ENCODE measurements around the gene DHRS12. TPM values are rescaled to one million over a fixed set of nuclear protein-coding genes. Genes with fewer than 3 reads are reported as not detected.

The DHRS12 gene
- total and polyA plus RNA-seq, 8 donors, result 4.2 to 27.2 (median 14.1) TPM; not detected in 1

DNA sequence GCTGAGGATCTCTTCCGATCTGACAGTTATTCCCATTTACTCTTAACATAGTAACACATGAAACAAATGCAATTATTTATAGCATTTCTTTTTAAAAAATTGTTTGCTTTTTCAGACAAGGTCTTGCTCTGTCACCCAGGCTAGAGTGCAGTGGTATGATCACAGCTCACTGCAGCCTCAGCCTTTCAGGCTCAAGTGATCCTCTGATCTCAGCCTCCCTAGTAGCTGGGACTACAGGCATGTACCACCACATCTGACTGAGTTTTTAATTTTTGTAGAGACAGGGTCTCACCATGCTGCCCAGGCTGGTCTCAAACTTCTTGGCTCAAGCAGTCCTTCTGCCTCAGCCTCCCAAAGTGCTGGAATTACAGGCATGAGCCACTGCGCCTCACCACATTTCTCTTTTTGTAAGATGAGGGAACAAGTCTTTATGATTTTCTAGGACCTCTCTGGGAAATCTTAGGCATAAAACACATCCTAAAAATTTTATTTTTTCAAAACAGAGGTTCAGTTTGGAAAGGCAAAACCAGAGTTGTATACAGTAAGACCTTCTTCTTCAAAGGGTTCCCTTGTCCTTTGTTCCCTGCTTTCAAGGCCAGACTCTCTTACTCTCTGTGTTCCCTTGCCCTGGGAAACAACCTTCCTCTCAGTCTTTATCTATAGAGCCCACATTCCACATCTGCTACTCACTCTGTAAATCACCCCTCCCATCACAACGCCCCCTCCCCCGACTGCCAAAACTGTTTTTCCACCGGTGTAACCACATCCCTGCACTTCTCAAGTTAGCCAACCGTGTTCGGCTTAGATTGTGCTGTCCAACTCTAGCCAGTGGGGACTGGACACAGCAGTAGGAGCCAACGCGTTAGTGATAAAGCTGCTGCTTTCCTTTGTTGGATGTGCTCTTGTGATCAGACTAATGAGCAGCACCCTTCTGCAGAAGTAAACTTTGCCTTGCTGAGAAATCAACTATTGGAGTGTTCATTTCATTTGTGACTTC lies 56.2 kb downstream of the DHRS12 start:
- peaks cover 4 to 51% (median 37%) of the 10 kb centered on the region in 4 donors for H3K36me3 ChIP-seq
- intact Hi-C loops (cut with DNase I; ENCODE audit: low total_unique reads), result no loop called here
- H3K27ac ChIP-seq, result no peak overlapping the region
- no peak for DNase-seq
- no peak for TF ChIP-seq POLR2A (IDR thresholded peaks at IDR 0.05)
- TF ChIP-seq POLR2AphosphoS5 (IDR thresholded peaks at IDR 0.05), result no peak
- no peaks in the 10 kb centered on the region for H3K27me3 ChIP-seq
- no peak overlapping the region for H3K4me3 ChIP-seq
- 88 to 98% (median 96%) methylated on average over 9 of the region's 9 CpGs for WGBS, 5 donors
- H3K4me1 ChIP-seq, result no peaks in the 10 kb centered on the region
- peaks cover 3 to 16% (median 12%) of the 10 kb centered on the region in 4 donors for H3K9me3 ChIP-seq

DNA sequence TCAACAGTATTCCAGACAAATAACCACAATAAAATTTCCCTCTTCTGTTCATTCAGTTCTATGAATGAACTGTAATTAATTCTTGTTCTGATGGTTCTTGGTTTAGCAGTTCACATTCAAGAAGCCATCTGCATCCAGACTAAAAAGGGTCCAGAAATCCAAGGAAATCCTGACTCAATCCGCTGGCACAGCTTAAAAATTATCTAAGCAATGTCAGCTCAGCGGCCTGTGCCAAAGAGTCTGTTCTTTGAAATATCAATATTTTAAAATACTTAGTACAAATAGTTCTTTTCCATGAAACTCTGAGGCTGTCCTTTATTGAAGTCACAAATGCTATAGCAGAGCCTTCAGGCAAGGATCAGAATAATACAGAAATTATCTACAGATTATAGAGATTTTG lies 57.2 kb downstream of the DHRS12 start:
- Histone ChIP-seq H3K9me3 (peaks cover 3 to 16% (median 12%) of the 10 kb centered on the region in 4 donors), H3K27ac (no peak overlapping the region), H3K4me3 (no peak overlapping the region), H3K27me3 (no peaks in the 10 kb centered on the region), H3K4me1 (no peaks in the 10 kb centered on the region), H3K36me3 (peaks cover 0 to 44% (median 30%) of the 10 kb centered on the region in 4 donors)
- DNase-seq, result no peak
- intact Hi-C loops (cut with DNase I; ENCODE audit: low total_unique reads), result no loop called here
- TF ChIP-seq POLR2AphosphoS5 (IDR thresholded peaks at IDR 0.05) (peak in 1 of 3 donors; percentile 14), POLR2A (IDR thresholded peaks at IDR 0.05) (no peak), EP300 (IDR thresholded peaks at IDR 0.05) (no peak)
- TF ChIP-seq, protein P1, sequence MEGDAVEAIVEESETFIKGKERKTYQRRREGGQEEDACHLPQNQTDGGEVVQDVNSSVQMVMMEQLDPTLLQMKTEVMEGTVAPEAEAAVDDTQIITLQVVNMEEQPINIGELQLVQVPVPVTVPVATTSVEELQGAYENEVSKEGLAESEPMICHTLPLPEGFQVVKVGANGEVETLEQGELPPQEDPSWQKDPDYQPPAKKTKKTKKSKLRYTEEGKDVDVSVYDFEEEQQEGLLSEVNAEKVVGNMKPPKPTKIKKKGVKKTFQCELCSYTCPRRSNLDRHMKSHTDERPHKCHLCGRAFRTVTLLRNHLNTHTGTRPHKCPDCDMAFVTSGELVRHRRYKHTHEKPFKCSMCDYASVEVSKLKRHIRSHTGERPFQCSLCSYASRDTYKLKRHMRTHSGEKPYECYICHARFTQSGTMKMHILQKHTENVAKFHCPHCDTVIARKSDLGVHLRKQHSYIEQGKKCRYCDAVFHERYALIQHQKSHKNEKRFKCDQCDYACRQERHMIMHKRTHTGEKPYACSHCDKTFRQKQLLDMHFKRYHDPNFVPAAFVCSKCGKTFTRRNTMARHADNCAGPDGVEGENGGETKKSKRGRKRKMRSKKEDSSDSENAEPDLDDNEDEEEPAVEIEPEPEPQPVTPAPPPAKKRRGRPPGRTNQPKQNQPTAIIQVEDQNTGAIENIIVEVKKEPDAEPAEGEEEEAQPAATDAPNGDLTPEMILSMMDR (IDR thresholded peaks at IDR 0.05), result no peak
- WGBS, 5 donors, result 80 to 90% (median 83%) methylated on average over 2 of the region's 2 CpGs

DNA sequence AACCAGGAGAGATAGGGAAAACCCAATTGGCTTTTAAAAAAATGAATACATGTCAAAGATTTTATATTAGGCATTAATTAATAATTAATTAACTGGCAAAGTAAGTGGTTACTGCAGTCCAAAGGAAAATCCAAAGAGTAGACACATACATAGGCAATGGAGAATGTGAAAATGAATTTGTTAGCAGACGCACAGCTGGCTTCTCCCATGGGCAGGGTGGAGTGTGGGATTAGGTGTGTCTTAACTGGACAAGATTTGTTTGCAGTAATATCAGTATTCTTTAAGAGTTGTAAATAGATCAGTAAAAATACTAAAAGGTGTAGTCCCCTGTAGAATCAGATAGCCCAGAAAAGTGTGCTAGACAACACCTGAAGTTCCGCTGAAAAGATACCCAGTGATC lies 58.7 kb downstream of the DHRS12 start:
- H3K36me3 ChIP-seq, result peaks cover 0 to 45% (median 32%) of the 10 kb centered on the region in 4 donors
- intact Hi-C loops (cut with DNase I; ENCODE audit: low total_unique reads), result no loop called here
- 85 to 96% (median 94%) methylated on average over 2 of the region's 2 CpGs for WGBS, 5 donors
- H3K27ac ChIP-seq, result no peak overlapping the region
- TF ChIP-seq EP300 (IDR thresholded peaks at IDR 0.05), result no peak
- TF ChIP-seq POLR2A (IDR thresholded peaks at IDR 0.05), result no peak
- TF ChIP-seq, protein P1 (IDR thresholded peaks at IDR 0.05), result no peak
- no peak for TF ChIP-seq POLR2AphosphoS5 (IDR thresholded peaks at IDR 0.05)
- DNase-seq, result no peak
- no peak overlapping the region for H3K4me3 ChIP-seq
- H3K9me3 ChIP-seq, result peaks cover 3 to 16% (median 12%) of the 10 kb centered on the region in 4 donors
- H3K27me3 ChIP-seq, result no peaks in the 10 kb centered on the region
- no peaks in the 10 kb centered on the region for H3K4me1 ChIP-seq

DNA sequence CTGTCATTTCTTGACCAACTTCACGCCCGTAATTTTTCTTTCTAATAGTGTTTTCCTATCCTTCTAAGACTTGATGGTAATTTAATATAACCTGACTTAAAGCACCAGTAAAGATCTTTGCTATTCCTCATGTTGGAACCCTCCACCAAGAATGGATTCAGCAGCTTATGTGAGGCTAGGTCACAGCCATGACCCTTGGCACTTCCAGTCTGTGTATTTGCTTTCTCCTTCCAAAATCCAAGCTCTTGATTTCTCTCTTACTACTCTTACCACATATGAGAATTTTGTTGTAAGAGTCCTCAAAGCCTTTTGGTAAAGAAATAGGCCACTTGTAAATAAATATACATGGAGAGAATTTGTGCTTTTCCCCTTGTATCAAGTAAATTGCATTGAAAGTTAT lies 61.4 kb downstream of the DHRS12 start:
- Histone ChIP-seq H3K27me3 (no peaks in the 10 kb centered on the region), H3K4me3 (no peak overlapping the region), H3K36me3 (peaks cover 7 to 45% (median 32%) of the 10 kb centered on the region in 4 donors), H3K9me3 (peaks cover 0 to 3% (median 3%) of the 10 kb centered on the region in 4 donors), H3K27ac (no peak overlapping the region), H3K4me1 (peaks cover 0 to 10% (median 5%) of the 10 kb centered on the region in 4 donors)
- intact Hi-C loops (cut with DNase I; ENCODE audit: low total_unique reads), result no loop called here
- 93 to 98% (median 96%) methylated on average over 2 of the region's 2 CpGs for WGBS, 5 donors
- TF ChIP-seq, protein P1 (IDR thresholded peaks at IDR 0.05), result no peak
- TF ChIP-seq EP300 (IDR thresholded peaks at IDR 0.05), result no peak
- TF ChIP-seq POLR2AphosphoS5 (IDR thresholded peaks at IDR 0.05), result no peak
- TF ChIP-seq POLR2A (IDR thresholded peaks at IDR 0.05), result no peak
- DNase-seq, result no peak
